HEK293 (cell line): ENCODE results near the gene SREK1.

Source experiments
- ZFP41 ChIP-seq: fragments of 450-650 bp; formaldehyde crosslinking; IDR thresholded peaks from 2 replicates; pipeline ENCODE4 v1.5.1; 2016; ENCODE audit warnings: missing biosample characterization, missing genetic modification characterization, borderline replicate concordance
- TF ChIP-seq, protein P1 (sequence below): fragments of 450-650 bp; formaldehyde crosslinking; IDR thresholded peaks from 2 replicates; pipeline ENCODE4 v1.5.1; 2016; ENCODE audit warnings: missing biosample characterization, missing genetic modification characterization

DNA sequence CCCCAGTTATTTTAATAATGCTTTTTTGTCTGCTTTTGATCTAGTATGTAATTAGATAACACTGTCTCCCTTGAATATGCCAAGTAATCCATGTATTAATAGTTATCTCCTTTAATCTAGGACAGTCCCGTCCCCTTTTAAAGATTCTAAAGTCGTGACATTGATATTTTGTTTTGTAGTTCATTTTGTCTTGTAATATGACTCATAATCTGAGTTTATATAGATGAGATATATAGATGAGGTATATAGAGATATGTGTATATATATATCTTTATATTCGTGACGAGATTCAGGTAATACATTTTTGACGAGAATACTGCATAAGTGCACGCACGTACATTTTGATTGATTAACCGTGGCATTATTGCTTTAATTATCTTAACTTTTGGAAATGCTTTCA, 1.6 kb downstream of the SREK1 start:
- TF ChIP-seq, protein P1, sequence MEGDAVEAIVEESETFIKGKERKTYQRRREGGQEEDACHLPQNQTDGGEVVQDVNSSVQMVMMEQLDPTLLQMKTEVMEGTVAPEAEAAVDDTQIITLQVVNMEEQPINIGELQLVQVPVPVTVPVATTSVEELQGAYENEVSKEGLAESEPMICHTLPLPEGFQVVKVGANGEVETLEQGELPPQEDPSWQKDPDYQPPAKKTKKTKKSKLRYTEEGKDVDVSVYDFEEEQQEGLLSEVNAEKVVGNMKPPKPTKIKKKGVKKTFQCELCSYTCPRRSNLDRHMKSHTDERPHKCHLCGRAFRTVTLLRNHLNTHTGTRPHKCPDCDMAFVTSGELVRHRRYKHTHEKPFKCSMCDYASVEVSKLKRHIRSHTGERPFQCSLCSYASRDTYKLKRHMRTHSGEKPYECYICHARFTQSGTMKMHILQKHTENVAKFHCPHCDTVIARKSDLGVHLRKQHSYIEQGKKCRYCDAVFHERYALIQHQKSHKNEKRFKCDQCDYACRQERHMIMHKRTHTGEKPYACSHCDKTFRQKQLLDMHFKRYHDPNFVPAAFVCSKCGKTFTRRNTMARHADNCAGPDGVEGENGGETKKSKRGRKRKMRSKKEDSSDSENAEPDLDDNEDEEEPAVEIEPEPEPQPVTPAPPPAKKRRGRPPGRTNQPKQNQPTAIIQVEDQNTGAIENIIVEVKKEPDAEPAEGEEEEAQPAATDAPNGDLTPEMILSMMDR, result no peak
- TF ChIP-seq ZFP41 (tag by site-specific recombination), result no peak
